Hippocampal formation (tissue), 2 donors: Measurements from ENCODE around the gene CENPP.

Experiments
- DNase-seq, 2 donors: peaks; one replicate each; lab custom pipeline; 2025; lab: John Stamatoyannopoulos, UW

Gene CENPP

GRCh38 chr9:92507496-92507895 is 181.7 kb downstream of the CENPP start:
- no peak for DNase-seq

- DNase-seq, result no peak
Observed at GRCh38 chr9:92508018-92508820, 182.5 kb downstream of the CENPP start.

GRCh38 chr9:92509050-92509449 is 183.3 kb downstream of the CENPP start:
- DNase-seq, result no peak

- no peak for DNase-seq
Observed at GRCh38 chr9:92510747-92511146, 185.0 kb downstream of the CENPP start.

GRCh38 chr9:92512622-92513021 is 186.9 kb downstream of the CENPP start:
- no peak for DNase-seq

DNA sequence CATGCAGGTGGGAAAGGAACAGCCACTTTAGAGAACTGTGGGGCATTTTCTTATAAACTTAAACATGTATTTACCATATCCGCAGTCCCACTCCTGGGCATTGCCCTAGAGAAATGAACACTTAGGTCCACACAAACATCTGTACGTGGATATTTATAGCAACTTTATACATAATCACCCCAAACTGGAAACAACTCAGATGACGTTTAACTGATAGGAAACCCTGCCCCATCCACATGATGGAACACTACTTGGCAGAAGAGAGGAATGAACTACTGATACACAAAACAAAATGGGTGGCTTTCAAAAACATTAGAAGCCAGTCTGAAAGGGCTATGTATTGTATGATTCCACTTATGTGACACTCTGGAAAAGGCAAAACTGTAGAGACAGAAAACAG is 187.6 kb downstream of the CENPP start:
- no peak for DNase-seq

- DNase-seq, result no peak
Observed at GRCh38 chr9:92514635-92515034, 188.9 kb downstream of the CENPP start.

DNA sequence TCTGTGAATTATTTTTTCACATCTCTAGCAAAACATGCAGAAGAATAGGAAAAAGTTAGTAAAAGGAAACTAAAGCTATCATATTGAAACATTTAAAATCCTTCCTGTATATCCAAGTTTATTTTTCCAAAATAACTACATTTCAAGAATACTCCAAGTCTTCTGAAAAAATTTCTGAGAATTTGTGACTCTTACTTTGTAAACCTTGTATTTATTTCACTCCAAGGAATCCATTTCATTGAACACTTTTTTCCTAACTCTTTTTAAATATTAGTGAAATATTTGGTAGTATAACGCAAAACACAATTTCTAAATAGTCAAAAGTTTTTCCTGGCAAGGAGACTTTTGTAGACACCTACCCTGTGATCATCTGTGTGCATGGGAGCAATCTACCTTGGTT is 190.8 kb downstream of the CENPP start:
- no peak for DNase-seq

DNA sequence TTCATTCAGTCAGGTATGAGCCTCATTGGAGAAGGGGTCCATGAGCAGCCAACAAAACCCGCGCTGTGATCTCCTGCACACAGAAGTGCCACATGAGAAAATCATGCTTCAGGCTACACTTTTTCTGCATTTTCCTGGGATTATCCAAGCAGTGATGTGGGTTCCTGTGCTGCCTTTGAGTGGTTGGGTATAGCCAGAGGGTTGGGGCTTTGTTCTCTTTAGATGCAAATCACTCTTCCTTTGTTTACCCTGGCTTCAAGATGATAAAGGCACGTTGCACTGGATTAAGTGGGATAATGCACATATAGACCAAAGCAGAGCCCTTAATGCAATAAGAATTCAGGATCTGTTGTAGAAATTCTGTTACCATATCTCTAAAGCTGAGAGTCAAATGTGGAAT is 191.3 kb downstream of the CENPP start:
- DNase-seq, result no peak

GRCh38 chr9:92518199-92518598 is 192.4 kb downstream of the CENPP start:
- no peak for DNase-seq

DNA sequence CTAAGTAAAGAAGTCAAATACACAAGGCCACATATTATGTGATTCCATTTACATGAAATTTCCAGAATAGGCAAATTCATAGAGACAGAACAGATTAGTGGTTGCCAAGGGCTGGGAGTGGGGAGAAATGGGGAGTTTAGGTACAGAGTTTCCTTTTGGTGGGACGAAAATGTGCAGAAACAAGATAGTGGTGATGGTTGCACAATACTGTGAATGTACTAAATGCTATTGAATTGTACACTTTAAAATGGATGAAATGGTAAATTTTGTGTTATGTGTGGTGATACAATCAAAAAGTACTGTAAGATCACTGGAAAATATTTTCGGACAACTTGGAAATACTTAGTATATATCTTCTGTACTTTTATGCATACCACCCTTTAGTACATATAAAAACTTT is 195.1 kb downstream of the CENPP start:
- no peak for DNase-seq

GRCh38 chr9:92522983-92523970 is 197.5 kb downstream of the CENPP start:
- no peak for DNase-seq

- no peak for DNase-seq
Observed at GRCh38 chr9:92524881-92525280, 199.1 kb downstream of the CENPP start.

- no peak for DNase-seq
Observed at GRCh38 chr9:92525306-92525705, 199.6 kb downstream of the CENPP start.

GRCh38 chr9:92527291-92527828 is 201.6 kb downstream of the CENPP start:
- DNase-seq, result no peak

DNA sequence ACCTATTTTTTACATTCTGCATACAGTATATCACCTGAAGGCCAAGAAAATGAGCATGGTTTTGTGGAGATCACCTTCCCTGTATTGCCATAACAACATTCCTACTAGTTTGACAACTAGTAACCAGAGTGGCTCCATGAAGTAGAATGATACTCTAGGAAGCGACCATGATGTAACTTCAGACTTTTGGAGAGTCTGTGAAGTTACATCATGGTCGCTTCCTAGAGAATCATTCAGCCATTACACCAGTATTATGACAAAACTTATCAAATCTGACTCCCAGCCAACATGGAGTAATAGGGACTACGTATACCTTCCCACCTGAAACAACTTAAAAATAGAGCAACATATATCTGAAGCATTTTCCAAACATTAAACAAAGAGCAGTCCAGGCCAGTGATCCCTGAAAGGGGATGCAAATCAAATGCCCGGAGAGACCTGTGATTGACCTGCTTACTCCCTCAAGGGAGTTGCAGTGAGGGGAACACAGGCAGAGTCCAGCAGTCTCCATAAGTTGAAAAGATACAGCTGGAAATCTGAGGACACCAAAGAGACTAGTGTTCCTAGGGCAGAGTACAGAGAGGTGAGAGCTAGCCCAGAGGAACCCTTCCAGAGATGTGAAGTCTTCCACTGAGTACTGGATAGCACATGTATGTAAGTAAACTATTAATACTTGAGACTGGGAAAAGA is 202.2 kb downstream of the CENPP start:
- no peak for DNase-seq

- no peak for DNase-seq
Observed at GRCh38 chr9:92528522-92528849, 202.7 kb downstream of the CENPP start.

DNA sequence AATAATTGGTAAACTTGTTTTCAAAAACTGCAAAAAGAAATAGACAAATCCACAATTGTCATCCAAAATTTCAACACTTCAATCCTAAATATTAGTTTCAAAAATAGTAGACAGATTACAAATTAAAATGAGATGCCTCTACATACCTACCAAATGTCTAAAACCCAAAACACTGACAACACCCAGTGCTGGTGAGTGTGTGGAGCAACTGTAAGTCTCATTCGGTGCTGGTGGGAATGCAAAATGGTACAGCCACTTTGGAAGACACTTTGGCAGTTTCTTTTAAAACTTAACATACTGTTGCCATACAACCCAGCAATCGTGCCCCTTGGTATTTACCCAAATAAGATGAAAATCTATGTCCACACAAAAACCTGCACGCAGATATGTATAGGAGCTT is 203.4 kb downstream of the CENPP start:
- DNase-seq, result no peak

DNA sequence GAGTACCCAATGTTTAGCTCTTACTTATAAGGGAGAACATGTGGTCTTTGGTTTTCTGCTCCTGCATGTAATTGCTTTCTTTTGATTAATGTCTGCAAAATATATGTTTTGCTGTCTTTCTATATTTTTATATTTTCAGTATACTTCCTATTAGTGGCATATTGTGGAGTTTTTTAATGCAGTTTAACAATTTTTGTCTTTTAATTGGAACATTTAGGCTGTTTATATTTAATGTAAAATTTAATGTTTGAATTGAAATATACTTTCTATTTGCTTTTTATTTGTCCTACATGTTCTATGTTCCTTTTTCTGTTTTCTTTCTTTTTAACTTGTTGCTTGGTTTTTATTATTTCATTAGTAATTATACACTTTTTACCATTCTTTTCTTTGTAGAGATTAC is 205.1 kb downstream of the CENPP start:
- DNase-seq, result no peak

DNA sequence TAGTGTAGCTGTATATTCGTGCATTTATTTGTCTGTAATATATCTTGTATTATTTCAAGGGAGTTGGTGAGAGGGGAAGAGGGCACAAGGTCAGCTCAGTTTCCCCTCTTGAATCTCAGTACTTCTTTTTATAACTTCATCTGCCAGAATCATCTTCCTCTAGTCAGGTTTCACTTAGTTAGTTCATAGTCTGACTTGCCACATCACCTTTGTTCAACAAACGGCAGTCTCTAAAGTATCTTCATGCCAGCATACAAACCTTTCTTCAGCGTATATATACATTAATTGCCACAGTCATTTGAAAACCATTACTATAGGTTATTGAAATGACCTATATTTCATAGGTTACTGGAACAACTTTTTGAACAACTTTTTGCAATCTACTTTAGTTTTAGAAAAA is 208.5 kb downstream of the CENPP start:
- DNase-seq, result no peak

DNA sequence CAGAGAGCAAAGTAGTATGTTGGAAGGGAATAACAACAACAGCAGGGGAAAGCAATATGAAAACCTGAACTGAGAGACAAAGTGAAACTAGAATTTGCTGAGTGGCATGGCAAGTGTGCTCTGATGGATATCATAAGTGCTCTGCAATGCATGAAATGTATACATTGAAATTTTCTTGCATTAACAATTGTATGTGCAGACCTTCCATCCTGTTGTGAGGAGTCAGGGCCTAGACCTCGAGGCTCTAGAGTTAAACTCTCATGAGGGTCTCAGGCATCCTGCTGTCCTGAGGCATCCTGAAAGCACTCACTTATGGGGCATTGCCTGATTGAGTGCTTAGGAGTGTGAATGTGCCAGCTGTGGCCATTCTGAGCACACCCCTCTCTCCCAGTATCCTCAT is 208.9 kb downstream of the CENPP start:
- no peak for DNase-seq
